GM19452 (cell line): Measurements from ENCODE around the gene RSRC1.
"Not testable (repeated sequence)": the region's sequence is repeated elsewhere in the genome, so short reads cannot be mapped to it uniquely, and the experiment has no call there.

Experiments used
- ATAC-seq: cut with Tn5 transposase; IDR thresholded peaks from one replicate; pipeline ENCODE4 v1.9.1; 2021; ENCODE audit not compliant: unreplicated experiment

The RSRC1 gene

DNA sequence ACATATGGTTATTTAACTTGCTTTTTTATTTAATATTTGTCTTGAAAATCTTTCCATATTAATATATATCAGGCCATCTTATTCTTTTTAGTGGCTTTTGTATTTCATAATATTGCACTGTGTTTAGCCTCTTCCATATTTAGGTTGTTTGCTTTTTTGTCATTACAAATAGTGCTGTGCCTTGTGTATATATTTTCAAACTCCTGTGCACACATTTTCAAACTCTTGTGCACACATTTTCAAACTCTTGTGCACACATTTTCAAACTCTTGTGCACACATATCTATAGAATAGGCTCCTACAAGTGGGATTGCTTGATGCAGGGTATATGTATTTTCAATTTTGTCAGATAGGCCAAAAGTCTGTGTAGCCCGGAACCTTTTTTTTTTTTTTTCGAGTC is 343.1 kb downstream of the RSRC1 start:
- no peak for ATAC-seq

DNA sequence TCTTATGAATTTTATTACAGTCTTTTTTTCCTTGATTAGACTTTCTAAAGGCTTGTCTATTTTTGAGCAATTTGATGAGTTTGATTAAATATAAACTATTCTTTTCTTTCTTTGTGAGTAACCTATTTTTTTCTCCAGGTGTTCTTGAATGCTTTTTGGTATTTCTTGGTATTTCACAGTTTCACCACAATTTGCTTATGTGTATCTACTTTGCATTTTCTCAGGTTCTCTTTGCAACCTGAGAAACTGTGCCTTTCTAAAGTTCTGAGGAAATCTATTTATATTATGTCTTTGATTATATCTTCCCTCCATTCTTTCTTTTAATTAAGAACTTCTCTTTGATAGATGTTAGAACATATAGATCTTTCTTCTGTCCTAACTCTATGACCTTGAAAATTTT is 344.0 kb downstream of the RSRC1 start:
- no peak for ATAC-seq

DNA sequence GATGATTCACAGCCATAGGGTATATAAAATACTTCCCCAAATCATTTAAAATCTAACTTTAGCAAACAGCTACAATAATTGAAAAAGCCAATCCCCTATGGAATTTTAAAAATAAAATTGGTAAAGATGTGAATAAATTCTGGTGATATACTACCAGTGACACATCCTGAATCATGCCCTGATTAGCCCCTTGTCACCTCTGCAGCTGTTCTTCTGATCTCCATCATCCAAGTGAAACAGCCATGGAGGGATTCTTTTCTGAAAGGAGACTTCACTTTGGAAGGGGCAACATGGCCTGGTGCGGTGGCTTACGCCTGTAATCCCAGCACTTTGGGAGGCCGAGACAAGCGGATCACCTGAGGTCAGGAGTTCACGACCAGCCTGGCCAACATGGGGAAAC is 345.5 kb downstream of the RSRC1 start:
- ATAC-seq, result no peak

DNA sequence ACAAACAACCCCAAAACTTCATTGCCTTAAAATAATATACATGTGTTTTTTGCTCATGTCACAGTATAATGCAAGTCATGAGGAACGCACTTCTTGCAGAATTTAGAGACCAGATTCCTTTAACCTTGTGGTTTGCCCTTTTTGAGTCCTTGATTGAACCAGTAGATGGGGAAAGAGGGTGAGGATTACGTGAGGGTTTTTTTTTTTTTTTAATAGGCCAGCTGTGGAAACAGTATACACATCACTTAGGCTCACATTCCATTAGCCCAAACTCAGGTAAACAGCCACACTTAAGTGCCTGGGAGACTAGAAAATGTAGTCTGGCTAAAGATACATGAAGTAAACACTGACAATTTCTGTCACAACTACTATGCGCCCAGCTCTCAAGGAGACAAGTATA is 346.2 kb downstream of the RSRC1 start:
- no peak for ATAC-seq

DNA sequence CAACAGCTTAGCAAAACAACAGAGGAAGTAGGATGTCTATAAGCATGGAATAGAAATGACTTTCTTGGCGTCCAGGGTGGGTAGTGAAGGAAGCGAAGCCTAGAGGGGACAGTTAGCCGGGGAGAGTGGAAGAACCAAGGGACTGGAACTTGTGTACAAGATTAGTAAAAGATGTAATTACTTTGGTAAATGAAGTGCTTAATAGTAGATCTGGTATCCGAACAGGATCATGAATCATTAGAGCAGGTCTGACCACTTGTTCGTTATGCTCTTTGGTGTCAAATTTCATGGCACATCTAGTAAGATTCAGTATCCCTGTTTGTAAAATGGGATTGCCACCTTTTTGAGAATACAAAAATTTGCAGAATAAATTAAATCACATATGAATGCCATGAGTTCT is 348.6 kb downstream of the RSRC1 start:
- no peak for ATAC-seq

DNA sequence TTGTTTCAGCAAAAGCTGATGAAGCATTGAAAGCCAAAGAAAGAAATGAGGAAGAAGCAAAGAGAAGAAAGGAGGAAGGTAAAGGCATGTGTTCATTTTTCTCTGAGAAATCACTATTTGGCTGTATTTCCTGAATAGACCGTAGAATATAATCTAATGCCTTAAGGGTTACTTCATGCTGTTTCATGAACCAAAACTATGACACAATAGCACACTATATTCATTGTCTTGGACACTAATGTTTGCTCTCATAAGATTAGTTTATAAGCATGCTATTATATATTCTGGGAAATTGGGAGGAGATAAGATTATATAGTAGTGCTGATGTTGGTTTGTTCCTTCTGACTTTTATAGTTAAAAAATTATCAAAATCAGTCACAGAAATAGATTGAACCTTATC is 351.0 kb downstream of the RSRC1 start:
- no peak for ATAC-seq

DNA sequence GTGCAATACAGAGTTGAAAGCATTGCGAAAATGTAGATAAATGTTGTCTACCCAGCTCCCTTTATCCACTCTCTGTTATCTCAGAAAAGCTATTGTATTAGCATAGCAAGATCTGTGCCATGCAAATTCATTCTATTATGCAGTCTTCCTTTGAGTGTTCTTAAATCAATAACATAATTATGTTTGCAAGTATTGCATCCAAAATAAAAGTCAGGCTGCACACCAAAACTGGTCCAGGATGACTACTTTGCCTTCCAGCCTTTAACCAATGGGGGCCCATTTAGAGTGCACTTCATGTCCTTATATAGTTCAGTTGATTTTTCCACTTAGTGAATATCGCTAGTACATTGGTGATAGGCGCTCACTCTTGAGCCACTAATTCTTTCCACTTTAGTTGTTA is 353.7 kb downstream of the RSRC1 start:
- ATAC-seq, result no peak

DNA sequence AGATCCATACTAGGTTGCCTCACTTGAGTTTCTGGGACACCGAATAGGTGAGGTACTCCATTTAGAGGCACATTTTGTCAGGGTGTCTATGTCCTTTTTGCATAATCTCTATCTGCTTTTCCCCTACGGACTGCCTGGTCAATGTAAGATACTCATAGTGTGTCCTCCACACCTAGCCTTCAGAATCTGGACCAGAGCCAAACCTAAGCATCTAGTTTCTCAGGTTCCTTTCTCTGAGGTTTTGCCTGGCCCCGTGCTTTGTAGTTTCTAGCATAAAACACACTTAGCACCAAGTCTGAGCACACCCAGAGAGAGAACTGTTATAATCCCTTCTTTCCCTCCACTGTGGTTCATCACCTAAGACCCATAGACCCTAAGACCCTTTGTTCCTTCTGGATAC is 355.2 kb downstream of the RSRC1 start:
- peak; percentile 71 for ATAC-seq

DNA sequence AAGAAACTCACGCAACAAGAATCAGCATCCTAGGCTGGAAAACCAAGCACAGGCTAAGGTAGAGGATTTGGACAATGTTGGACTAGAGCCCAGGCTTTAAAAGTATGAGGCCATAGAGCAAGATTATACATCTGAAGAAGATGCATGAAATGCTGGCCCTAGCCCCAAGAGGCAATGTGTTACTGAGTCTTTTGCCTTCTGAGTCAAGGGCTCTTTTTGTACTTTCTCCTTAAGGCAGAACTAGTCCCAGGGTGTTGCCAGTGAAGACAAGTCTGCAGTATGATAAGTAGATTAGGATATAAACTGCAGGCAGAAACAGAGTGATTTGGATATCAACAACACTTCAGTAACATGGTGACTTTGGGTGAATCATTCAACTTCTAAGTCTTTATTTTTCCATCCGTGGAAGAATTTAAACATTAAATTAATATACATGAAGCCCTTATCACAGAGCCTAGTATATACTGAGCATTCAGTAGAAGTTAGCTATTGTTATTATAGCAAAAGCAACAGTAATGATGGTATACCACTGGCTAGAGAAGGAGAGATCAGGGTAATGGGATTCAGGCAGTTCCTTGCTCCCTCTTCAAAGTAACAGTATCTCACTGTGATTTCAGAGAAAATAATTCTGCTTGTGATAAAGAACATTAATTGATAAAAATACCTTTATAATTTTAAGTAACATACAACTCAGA is 361.2 kb downstream of the RSRC1 start:
- ATAC-seq, result no peak

DNA sequence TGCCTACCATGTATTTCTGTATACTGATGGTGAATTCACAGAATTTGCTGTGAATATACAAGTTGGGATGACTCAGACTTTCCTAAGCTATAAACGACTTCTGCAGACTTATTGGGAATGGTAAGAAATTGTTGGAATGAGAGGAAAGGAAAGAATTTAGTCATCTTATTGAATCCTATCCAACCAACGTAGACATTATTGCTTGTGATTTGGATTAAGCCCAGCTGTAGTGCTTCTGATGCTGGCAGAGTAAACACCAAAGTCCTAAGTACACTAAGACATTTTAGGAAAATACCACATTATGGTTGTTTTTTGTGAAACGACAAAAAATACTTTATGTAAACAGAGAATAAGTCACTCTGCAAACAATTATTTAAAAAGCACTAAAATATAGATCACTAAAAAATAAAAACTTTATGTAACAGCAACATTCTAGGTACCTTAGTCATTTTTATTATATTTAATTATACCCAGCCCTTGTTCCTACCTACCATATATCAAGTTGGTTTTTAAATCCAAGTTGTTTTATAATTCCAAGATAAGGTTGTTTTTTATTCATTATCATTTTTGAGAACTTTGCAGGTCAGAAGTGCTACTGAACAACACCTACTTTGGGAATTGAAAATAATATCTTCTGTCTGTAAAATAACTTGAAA is 361.9 kb downstream of the RSRC1 start:
- ATAC-seq, result no peak

DNA sequence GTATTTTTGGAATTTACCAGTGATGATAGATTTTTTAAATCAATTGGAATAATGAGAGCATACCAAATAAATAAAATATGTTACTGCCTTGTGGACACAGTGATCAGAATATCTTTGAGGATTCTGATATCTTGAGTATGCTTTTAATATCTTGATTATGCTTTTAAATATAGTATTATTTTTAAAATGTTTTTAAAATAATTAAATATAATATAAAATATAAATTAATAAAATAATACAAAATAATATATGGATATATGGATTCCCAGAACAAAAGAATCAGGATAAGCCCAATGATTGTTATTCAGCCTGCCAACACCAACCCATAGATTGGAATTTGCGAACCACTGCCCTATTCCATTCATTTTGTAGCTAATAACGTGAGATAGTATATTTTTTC is 369.2 kb downstream of the RSRC1 start:
- ATAC-seq, result no peak

DNA sequence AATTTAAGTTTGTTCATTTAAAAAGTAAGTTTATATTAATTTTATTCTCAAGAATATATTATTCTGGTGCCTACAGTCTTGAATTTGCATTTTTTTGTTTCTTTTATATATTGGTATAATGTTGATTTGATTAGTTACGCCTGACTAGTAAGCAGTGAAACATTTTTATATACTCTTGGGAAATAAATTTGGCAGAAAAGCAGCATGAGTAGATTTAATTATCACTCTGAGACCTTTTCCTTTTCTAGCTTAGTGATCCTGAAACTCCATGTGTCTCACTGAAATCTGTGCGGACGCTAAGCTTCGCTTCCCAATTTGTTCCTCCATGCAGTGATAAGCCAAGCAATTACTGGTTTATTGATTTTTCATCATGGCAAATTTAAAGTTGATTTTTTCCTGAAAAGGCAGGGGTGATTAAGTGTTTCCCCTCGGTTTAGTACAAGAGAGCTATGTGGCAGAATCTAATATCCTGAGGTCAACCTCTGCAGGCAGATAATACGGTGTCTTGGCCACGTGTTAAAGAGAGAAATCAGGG is 373.9 kb downstream of the RSRC1 start:
- no peak for ATAC-seq

DNA sequence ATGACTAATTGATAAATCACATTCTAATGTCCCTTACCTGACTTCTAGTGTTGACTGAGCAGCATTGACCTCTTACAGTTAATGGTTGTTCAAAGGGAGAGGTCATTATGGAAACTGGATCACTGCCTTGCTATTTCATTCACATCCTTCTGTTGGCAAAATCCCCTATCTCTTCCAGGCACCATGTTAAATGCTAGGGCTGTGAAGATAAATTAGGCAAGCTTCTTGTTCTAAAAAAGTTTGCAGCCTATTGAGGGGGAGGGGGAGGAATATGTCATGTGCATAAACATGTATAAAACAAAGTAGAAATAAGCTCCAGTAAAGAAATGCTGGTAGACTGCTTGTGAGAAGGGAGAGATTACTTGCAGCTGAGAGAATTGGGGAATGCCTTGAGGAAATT is 376.3 kb downstream of the RSRC1 start:
- ATAC-seq, result no peak

DNA sequence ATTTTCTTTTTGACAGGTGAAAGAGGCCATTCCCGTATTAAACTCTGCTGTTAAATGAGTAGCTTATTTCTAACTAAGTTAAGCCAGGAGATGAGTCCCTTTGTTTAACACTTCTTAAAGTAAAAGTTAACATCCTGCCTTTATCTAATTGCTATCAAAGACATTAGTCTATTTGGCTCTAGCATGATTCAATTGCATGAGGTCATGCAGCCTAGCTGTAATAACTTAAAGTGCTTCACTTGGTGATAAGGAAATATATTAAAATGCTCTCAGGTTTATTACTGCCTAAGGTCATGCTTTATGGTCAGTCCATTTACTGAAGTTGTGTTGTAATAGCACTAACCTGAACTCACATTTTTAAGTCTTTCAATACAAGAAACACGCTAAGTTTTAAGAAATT is 378.8 kb downstream of the RSRC1 start:
- ATAC-seq, result no peak

DNA sequence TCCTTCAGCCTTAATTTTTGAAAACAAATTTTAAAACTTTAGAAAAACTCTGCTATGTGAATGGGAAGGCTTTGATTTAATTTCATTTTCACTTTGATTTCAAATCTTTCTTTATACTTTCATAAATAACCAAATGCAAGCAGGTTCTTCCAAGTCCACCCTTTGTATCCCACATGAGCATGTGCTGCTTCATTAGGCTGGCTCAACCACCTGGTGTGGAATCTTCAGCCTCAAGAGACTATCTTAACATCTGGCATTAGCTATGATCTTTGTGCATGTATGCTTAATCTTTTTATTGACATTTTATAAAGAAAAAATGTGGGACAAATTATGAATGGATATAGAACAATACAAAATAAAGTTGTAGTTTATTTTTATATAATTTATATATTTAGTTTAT is 379.3 kb downstream of the RSRC1 start:
- no peak for ATAC-seq

DNA sequence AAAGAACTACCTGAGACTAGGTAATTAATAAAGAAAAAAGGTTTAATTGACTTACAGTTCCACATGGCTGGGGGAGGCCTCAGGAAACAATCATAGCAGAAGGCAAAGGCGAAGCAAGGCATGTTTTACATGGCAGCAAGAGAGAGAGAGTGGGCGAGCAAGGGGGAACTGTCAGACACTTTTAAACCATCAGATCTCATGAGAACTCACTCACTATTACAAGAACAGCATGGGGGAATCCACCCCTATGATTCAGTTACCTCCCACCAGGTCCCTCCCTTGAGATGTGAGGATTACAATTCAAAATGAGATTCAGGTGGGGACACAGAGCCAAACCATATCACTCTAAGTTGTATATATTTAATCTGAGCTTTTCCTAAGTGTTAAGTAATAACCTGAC is 382.1 kb downstream of the RSRC1 start:
- no peak for ATAC-seq

DNA sequence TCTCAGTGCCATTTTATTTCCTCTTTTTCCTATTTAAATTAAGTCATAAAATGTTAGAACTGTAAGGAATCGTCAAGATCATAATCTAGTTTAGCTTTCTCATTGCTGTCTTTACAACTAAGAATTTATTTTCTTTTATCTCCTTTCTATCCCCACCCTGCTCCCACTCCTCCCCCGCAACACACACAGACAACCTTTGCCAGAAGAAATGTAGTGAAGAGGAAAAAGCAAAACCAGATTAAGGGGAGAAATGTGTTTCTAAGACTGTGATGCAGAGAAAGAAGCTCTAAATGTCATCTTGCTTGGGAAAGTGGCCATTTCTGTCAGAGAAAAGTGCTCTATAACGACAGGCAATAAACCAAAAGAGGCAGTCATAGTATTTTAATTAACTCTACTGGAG is 382.8 kb downstream of the RSRC1 start:
- no peak for ATAC-seq

DNA sequence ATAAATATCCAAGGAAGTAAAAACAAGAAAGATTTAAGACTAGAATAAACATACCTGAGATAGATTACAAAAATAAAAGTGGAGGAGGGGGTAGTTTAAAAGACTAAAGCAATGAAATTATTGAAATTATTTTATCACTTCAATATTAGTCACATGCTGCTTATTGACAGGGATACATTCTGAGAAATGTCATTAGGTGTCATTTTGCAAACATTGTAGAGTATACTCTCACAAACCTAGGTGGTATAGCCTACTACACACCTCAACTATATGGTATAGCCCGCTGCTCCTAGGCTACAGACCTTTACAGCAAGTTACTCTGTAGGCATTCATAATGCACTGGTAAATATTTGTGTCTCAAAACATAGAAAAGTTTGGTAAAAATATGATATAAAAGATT is 384.0 kb downstream of the RSRC1 start:
- ATAC-seq, result no peak

DNA sequence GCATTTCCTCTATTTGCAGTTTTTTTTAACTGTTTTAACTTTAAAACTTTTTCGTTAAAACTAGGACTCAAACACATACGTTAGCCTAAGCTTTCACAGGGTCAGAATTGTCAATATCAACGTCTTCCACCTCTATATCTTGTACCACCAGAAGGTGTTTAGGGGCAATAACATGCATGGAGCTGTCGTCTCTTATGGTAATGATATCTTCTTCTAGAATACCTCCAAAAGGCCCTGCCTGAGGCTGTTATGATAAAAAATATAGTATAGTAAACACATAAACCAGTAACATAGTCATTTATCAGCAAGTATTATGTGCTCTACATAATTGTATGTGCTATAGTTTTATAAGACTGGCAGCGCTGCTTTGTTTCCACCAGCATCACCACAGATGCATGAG is 384.8 kb downstream of the RSRC1 start:
- ATAC-seq, result no peak

DNA sequence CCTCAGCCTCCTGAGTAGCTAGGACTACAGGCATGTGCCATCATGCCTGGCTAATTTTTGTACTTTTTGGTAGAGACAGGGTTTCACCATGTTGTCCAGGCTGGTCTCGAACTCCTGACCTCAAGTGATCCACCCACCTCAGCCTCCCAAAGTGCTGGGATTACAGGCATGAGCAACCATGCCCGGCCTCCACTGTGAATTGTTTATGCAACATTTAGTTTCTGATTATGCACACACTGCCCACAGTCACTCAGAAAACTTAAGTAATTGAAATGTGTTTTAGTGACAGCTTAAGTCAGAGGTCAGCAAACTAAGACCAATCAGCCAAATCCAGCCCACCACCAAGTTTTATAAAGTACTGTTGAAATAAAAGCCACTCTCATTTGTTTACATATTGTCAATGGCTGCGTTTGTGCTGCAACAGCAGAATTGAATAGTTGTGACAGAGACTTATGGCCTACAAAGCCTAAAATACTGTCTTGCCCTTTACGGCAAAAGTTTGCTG is 385.6 kb downstream of the RSRC1 start:
- ATAC-seq, result not testable (repeated sequence)

DNA sequence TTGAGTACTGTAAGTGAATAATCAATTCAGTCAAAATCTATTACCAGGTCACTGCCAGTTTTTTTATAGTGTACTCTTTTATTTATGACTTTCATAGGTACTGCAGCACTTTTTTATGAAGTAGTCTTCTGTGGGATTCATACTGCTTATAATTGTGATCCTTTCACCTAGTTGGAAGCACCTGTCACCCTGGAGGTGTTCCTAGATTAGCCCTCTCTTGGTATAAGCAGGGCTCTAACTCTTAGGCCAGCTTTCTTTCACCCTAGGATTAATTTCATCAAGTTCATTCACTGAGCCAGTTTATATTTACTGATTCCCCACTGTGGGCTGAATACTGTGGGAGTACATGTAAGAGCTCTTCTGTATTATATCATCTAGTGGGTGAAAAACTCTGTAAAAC is 395.2 kb downstream of the RSRC1 start:
- no peak for ATAC-seq

DNA sequence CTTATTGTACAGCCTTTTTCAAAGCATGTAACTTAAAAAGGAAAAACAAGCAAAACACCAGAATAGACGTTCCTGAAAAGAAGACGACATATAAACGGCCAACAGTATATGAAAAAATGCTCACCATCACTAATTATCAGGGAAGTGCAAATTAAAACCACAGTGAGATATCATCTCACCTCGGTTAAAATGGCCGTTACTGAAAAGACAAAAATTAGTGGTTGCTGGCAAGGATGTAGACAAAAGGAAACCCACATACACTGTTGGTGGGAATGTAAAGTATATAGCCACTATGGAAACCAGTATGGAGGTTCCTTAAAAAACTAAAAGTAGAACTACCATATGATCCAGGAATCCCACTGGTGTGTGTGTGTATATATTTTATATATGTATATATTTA is 396.6 kb downstream of the RSRC1 start:
- no peak for ATAC-seq

DNA sequence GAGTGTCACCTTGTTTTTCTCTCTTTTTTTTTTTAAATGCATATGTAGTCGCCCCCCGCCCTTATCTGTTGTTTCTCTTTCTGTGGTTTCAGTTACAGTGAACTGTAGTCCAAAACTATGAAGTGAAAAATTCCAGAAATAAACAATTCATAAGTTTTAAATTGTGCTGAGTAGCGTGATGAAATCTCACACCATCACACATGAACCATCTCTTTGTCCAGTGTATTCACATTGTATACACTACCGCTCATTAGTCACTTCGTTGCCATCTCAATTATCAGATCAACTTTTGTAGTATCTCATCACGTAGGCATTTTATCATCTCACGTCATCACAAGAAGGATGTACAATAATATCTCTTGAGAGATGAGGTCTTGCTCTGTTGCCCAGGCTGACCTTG is 398.6 kb downstream of the RSRC1 start:
- no peak for ATAC-seq
